ENCODE measurements around the gene CPEB4. TPM values are rescaled to one million over a fixed set of nuclear protein-coding genes. Genes with fewer than 3 reads are reported as not detected.
A peak's percentile ranks its signal among the peaks of the same experiment; 100 is the strongest.

Gene CPEB4
- total RNA-seq, 1 experiment from 2014 or later = 86.7 TPM

DNA sequence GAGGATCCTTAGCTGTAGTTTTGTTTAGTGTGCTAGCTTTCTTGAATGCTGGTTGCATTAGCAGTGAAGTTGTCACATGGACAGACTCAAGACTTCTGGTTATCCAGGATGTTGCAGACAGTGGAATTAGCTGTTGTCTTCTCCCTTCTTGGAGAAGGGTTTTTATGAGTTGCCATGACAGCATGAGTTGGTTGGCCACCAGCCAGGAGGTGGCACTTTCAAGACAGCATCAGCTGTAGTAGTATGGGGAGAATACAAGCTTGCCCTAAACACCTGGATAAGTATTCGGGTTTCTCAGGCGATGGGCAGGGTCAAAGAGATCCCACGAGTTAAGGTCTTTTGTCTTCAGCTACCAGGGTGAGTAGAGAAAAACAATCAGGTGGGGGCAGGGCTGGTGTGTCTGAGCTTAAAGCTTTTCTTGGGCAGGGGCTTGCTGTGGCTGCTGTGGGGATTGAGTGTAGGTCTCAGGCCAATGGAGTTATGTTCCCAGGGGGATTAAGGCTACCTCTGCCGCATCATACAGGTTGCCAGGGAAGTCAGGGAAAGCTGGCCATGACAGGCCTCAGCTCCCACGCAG lies 93.1 kb downstream of the CPEB4 start:
- no peaks in the 10 kb centered on the region for H3K36me3 Mint-ChIP-seq (ENCODE audit: insufficient read depth, unreplicated experiment)

DNA sequence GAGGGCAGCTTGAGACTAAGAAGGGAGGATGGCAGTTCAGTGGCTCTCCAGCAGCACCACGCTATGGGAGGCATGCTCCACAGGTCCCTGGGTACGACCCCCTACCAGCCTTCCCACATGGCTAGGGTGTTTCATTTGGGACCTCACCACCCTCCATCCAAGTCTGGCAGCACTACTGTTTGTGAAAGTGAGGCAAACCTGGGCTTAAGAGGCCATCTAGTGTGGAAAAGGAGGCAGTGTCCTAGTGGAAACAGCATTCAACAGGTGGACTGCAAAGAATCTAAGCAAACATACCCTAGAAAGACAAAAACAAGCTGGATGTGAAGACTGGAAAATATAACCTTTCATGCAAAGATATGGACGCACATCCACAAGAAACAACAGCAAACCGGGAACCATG lies 96.1 kb downstream of the CPEB4 start:
- Mint-ChIP-seq H3K4me3 (ENCODE audit: unreplicated experiment) (no peak overlapping the region), H3K27ac (ENCODE audit: low read depth, unreplicated experiment) (no peak overlapping the region), H3K4me1 (ENCODE audit: insufficient read depth, unreplicated experiment) (no peaks in the 10 kb centered on the region), H3K9me3 (ENCODE audit: unreplicated experiment) (no peaks in the 10 kb centered on the region), H3K27me3 (ENCODE audit: insufficient read depth, unreplicated experiment) (peaks cover 19% of the 10 kb centered on the region), H3K36me3 (ENCODE audit: insufficient read depth, unreplicated experiment) (no peaks in the 10 kb centered on the region)
- no TSS peak for BruUV-seq (replicated peaks)
- intact Hi-C loops (cut with micrococcal nuclease) = loop anchor here (1.0 to 10.0 kb wide), 4 partner anchors 365 to 1009 kb away; no protein-coding TSS in a partner anchor
- peak; percentile 44 for DNase-seq (ENCODE audit: unreplicated experiment)
- TF ChIP-seq, protein P1, sequence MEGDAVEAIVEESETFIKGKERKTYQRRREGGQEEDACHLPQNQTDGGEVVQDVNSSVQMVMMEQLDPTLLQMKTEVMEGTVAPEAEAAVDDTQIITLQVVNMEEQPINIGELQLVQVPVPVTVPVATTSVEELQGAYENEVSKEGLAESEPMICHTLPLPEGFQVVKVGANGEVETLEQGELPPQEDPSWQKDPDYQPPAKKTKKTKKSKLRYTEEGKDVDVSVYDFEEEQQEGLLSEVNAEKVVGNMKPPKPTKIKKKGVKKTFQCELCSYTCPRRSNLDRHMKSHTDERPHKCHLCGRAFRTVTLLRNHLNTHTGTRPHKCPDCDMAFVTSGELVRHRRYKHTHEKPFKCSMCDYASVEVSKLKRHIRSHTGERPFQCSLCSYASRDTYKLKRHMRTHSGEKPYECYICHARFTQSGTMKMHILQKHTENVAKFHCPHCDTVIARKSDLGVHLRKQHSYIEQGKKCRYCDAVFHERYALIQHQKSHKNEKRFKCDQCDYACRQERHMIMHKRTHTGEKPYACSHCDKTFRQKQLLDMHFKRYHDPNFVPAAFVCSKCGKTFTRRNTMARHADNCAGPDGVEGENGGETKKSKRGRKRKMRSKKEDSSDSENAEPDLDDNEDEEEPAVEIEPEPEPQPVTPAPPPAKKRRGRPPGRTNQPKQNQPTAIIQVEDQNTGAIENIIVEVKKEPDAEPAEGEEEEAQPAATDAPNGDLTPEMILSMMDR (IDR thresholded peaks at IDR 0.05; ENCODE audit: unreplicated experiment) = peak; percentile 59
- CTCF ChIA-PET = interaction anchor here (0.6 to 10.3 kb wide), 16 partner anchors 10 to 1573 kb away, joined by 3 to 85 read pairs (median 3); partner anchors contain the start of gene BOD1
- POLR2A ChIA-PET = interaction anchor here (0.9 to 1.5 kb wide), 2 partner anchors 10 to 367 kb away, joined by 3 read pairs; partner anchors contain the start of gene BOD1

More for the DNA sequence above, 93.1 kb downstream of the CPEB4 start:
- intact Hi-C loops (cut with micrococcal nuclease) = loop anchor here (5.0 to 10.0 kb wide), 3 partner anchors 689 to 1006 kb away; no protein-coding TSS in a partner anchor
- no peaks in the 10 kb centered on the region for H3K9me3 Mint-ChIP-seq (ENCODE audit: unreplicated experiment)
- H3K4me3 Mint-ChIP-seq (ENCODE audit: unreplicated experiment) = no peak overlapping the region
- H3K4me1 Mint-ChIP-seq (ENCODE audit: insufficient read depth, unreplicated experiment) = no peaks in the 10 kb centered on the region
- no peak overlapping the region for H3K27ac Mint-ChIP-seq (ENCODE audit: low read depth, unreplicated experiment)
- peaks cover 49% of the 10 kb centered on the region for H3K27me3 Mint-ChIP-seq (ENCODE audit: insufficient read depth, unreplicated experiment)
- peak; percentile 30 for DNase-seq (ENCODE audit: unreplicated experiment)
- TF ChIP-seq, protein P1 (IDR thresholded peaks at IDR 0.05; ENCODE audit: unreplicated experiment) = no peak
- CTCF ChIA-PET = interaction anchor here (0.6 to 10.3 kb wide), 8 partner anchors 8 to 1663 kb away, joined by 3 to 85 read pairs (median 4); partner anchors contain the start of genes ATP6V0E1 and BOD1
- BruUV-seq (replicated peaks) = no TSS peak
- POLR2A ChIA-PET = interaction anchor here (0.9 to 2.7 kb wide), 2 partner anchors 365 to 372 kb away, joined by 5 to 8 read pairs; partner anchors contain the start of gene BOD1

DNA sequence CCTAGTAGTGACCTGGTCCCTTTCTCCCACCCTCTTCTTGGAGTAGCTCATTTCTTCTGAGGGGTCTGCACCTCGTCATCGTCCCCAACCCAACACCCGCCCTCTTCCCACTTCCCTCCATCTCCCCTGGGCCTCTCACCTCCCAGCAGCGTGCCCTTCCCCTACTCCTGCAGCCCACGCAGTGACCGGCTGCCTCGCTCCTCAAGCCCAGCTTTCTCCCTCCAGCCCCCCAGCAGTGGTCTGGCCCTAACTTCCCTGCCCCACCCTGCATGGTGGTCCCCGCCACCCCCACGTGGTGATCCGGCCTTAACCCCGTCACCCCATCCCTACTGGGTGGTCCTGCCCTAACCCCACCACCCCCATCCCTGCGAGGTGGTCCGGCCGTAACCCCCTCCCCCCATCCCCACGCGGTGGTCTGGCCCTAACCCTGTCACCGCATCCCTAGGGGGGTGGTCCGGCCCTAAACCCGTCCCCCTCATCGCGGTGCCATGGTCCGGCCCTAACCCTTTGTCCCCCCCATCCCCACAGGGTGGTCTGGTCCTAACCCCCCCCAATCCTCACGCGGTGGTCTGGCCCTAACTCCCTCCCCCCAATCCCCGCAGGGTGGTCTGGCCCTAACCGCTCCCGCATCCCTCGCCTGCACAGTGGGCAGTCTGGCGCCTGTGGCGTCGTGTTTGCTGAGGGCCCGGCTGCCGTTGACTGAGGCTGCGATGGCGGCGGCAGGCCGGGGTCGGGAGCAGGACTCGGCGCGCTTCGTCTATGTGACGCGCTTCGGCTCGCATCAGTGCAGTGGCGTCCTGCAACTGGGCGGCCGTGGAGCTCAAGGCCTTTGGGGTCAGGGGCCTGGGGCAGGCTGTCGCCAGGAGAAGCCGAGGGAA lies 100.6 kb downstream of the CPEB4 start, which contains the start of gene C5orf47:
C5orf47 (plus strand) TSS at position 617 of the 878 bp plus-strand sequence; CDS start at position 711, 94 bp downstream.
- POLR2A ChIA-PET = no interaction called here
- intact Hi-C loops (cut with micrococcal nuclease) = loop anchor here (10.0 kb wide), 1 partner anchor 1014 kb away; no protein-coding TSS in a partner anchor
- no peak within 1 kb of the TSS for H3K27ac Mint-ChIP-seq (ENCODE audit: low read depth, unreplicated experiment)
- no peaks in the 10 kb centered on the region for H3K27me3 Mint-ChIP-seq (ENCODE audit: insufficient read depth, unreplicated experiment)
- TF ChIP-seq, protein P1 (IDR thresholded peaks at IDR 0.05; ENCODE audit: unreplicated experiment) = no peak
- H3K4me3 Mint-ChIP-seq (ENCODE audit: unreplicated experiment) = no peak within 1 kb of the TSS
- CTCF ChIA-PET = interaction anchor here (0.9 kb wide), 1 partner anchor 56 kb away, joined by 4 read pairs; no protein-coding TSS in a partner anchor
- no TSS peak for BruUV-seq (replicated peaks)
- no peaks in the 10 kb centered on the region for H3K4me1 Mint-ChIP-seq (ENCODE audit: insufficient read depth, unreplicated experiment)
- no peak for DNase-seq (ENCODE audit: unreplicated experiment)
- no peaks in the 10 kb centered on the region for H3K9me3 Mint-ChIP-seq (ENCODE audit: unreplicated experiment)
- H3K36me3 Mint-ChIP-seq (ENCODE audit: insufficient read depth, unreplicated experiment) = no peaks in the 10 kb centered on the region

All from MCF 10A (cell line).